HL-60/S4 treated with retinoic acid at 250 ng/mL for 4 days and 3 days (cell line): ENCODE measurements around the gene ZNF319.

Experiments used
- in situ Hi-C: fragments of 300-500 bp; cut with MboI; formaldehyde crosslinking; loops from 2 replicates; pipeline ENCODE4 v1.7.0; 2022; ENCODE audit warnings: low sequenced_read_pairs

The ZNF319 gene

DNA sequence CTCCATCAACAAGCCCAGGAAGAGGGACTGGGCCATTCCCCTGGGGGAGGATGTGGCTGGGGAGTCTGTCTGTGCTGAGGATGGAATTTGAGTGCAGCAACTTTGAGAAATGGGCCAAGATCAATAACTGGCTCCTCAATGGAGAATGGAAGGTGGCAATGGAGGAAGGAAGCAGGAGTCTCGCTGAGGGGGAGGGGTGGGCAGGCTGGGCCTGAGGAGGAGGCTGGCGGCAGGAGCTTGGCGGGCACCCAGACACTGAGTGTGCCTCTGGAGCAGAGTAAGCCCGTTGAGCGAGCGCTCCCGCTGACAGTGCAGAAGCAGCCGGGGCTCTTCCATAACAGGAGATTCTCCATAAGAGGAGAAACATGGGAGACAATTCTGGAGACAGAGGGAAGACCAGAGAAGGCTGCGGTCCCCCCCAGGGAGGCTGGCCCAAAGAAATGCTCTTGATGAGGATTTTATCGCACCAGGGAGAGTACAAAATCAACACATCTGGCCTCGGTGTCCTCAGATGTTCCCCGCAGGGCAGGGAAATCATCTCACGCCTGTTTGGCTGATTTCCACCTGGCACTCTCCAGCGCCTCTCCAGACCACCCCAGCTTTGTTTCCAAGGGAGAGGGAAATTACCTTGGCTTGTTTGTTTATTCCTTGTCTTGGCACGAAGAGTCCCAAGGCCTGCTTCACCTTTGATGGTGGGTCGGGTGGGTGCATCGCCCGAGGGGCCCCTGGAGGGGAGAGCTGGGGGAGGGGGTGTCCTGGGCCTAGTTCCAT, 22.3 kb upstream of the ZNF319 start:
- in situ Hi-C loops: no loop called here

DNA sequence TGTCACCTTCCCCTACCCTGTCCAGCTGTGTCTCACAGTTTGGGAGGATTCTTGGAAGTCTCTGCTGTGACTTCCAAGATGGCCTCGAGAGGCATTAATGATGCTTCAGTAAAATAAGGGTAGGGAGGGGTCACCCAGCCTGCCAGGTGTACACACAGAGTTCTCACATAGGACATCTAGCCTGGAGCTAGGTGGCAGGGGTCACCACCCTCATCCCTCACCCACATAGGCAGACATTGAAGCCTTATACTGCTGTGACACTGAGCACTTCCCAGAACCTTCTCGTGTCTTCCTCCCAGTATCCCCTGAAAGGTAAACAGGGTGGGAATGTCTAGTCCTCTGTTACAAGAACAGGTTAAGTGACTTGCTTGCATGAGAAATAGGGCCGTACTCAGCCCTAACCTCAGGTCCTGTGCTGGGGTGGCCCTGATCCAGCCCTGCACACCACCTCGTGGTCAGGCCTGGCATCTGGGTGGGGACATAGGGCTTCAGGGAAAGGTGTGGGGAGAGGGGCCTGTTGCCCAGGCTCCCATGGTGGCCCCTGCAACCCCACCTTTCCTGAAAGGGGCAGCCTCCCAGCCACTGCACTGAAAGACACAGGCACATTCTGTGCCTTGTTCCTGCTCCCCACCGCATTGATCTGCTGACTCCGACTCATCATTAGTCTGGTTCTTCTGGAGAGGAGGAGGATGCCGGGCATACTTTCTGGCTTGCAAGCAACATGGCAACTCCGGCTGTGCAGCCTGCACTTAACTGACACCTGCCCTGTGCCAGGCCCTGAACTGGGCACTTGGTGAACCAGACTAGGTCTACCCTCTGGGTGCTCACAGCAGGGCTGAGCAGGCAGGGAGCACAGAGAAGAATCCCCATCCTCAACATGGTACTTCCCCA, 21.4 kb upstream of the ZNF319 start:
- in situ Hi-C loops: no loop called here

DNA sequence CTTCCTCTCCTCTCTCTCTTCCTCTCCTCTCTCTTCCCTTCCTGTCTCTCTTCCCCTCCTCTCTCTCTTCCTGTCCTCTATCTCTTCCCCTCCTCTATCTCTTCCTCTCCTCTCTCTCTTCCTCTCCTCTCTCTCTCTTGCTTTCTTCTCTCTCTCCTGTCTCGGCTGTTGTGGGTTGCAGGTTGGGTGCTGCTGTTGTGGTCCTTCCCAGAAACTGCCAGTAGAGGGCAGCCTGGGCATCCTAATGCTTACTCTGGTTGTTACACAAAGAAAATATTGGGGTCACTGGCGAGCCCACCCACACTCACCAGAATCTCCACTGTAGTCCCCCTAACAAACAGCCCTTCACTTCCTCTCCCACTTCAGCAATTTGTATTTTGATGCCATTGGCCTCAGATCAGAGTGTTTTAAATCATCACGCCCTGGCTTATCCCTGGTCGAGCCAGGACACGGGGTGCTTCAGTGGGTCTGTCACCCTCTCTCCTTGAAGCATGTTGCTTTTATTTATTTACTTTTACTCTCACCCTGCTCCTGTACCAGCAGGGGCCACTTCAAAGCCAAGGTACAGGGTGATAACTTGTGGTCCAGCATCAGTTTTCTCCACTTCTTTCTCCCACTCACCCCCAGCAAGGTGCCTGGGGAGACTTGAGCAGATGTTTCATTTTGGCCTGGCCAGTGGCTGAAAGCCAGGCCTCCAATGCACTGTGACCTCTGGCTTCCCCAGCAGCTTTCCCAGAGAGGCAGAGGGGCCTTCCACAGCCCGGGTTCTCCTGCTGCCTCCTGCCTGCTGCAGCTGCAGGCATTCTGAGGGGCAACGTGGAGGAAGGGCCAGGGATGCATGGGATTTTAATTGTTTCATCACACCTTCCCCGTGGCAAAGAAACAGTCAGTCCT, 20.4 kb upstream of the ZNF319 start:
- in situ Hi-C loops: no loop called here

DNA sequence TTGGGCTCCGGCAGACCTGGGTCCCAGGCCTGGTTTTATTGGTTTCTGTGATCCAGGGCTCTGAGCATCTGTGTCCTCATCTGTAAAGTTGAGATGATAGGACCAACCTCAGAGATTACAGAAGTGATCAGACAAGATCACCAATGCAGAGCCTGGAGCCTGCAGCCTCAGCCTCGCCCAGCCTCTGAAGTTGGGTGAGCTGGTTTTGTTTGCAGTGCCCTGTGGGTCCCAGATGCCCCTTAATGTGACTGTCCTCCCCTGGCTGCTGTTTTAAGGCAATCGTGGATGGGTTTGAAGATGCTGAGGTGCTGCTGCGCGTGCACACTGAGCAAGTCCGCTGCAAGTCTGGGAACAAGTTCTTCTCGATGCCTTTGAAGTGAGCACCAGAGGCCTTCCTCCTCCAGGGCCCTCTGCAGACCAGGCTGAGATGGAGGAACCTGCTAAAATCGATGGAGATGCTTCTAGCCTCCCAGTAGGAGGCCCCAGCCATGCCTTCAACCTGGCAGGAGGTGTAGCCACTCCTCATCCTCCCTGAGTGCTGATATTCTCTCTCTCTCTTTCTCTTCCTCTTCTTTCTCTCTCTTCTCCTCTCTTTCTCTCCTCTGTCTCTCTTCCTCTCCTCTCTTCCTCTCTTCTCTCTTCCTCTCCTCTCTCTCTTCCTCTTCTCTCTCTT, 19.5 kb upstream of the ZNF319 start:
- in situ Hi-C loops: no loop called here

DNA sequence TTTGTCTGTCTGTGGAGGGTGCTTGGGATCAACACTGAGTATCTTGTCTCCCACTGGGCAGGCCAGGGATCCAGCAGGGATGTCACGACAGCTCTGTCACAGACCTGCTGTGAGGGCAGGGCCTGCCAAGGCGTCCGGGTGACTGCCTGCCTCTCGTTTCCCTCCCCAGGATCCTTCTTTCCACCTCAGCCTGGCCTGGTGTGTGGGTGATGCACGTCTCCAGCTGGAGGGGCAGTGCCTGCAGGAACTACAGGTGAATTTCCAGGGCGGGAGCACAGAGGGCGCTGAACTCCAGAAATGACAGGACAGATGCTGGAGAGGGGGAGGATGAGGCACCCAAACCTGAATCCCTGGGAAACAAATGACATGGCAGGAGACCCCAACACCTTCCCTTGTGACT, 18.3 kb upstream of the ZNF319 start:
- in situ Hi-C loops: no loop called here

DNA sequence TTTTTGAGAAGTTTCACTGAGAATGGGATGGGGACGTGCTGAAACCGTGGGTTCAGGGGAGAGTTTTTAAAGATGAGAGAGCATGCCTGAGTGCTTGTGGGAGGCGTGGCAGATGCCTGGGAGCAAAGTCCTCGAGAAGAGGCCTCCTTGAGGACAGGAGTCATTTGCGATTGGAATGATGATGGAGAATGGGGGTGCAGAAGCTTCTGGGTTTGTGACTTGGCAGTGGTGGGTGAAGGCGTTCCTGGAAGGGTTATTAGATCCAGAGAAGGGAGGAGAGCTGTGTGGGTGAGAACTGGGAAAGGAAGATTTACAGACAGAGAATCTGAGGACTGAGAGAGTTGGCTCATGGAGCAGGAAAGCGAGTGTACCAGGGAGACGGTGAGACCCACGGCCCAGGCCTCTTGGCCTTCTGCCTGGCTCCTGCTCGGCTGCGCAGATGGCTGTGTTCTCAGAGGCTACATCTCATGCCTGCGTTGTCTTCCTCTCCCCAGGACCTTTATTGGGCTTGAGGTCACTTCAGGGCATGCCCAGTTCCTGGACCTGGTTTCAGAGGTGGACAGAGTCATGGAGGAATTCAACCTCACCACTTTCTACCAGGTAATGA, 16.5 kb upstream of the ZNF319 start:
- in situ Hi-C loops: no loop called here

DNA sequence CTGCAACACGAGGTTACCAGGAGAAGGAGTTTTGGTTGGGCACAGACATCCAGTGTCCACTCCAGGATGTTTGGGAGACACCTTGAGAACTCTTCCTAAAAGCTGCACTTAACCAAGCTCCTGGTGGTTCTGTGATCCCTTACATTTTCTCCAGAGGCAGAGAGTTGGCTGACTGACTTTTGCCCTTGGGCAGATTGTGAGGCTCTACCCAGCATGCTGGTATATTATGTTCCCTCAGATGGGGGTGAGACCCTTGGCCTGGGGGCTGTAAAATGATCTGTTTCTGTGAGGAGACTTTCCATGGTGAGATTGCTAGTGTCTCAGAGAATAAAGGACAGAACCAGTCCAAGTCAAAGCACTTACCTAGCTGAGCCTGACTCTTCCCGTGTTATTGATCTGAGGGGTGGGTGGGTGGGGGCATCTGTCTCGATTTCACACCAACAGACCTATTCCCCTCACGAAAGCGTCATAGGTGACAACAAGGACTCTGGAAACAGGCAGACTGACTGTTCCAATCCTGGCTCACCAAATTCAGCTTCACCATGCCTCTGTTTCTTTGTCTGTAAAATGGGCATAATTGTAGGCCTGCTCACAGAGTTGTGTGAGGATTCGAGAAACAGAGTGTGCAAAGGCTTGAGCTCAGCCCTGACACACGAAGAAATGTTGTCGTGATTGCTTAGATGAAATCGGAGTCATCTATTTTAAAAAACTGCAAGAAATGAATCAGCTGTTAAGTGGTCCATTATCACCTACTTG, 12.9 kb upstream of the ZNF319 start:
- in situ Hi-C loops: no loop called here

DNA sequence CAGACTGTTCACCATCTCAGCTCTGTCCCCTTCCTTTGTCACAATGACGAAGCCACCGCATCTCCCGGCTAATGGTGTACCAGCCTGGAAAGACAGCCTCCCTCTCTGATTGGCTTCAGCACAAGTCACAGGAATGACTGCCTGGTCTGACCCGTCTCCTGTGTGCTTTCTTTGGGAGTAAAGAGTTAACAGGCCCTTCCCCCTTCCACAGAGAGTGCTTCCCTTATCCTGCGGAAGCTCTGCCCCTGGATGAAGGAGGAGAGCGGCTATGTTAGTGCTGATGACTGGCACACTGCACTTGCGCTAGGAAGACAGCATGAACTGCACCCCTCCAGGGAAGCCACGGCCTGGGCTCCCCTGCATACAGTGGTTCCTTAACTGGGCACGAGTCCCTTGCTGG, 12.0 kb upstream of the ZNF319 start:
- in situ Hi-C loops: no loop called here

DNA sequence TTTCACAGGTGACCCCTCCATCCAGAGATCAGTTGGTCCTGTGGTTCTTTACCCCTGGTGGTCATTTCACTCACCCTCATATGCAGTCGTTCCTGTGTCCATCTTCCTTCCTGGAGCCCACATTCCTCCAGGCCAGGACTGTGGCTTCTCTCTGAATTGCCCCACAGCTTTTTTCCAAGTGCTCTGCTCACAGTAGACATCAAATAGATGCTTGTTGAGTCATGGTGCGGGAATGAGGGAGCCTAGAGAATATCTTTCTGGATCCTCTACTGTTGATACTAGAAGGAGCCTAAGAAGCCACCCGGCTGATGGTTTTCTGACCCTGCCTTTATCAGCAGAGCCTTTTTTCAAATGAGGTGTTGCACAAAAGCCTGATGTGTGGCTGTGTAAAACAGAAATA, 11.2 kb upstream of the ZNF319 start:
- in situ Hi-C loops: no loop called here

DNA sequence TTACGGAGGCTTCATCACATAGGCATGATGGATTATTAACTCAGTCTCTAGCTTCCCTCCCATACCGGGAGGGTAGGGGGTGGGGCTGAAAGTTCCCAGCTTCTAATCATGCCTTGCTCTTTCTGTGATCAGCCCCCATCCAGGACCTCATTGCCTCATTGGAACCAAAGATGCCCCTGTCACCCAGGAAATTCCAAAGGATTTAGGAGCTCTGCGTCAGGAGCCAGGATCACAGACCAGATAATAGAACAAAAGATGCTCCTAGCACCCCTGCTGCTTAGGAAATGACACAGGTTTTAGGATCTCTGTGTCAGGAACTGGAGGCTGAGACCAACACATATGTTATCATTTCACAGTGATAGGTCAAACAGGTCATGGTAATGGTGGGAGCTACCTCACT, 10.4 kb upstream of the ZNF319 start:
- in situ Hi-C loops: no loop called here

DNA sequence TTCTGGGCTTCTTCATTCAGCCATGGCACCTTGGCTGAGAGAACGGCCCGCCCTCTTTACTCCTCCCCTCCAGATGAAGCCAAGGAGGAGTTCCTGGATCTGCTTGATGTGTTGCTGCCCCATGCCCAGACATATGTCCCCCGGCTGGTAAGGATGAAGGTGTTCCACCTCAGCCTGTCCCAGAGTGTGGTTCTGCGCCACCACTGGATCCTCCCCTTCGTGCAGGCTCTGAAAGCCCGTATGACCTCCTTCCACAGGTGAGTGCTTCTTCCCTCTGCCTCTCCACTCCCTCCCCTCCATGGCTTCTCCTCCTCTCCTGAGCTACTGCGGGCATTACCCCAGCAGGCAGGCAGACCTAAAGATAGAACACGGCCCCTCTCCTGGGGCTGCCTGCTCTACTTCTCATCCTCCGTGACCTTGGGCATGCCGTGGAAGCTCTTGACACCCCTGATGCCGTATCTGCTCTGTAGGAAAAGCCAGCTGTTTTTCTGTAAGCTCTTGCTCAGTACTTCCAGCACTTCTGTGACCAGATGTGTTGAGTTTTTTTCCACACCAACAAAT, 9.5 kb upstream of the ZNF319 start:
- in situ Hi-C loops: loop anchor here (10.0 kb wide), 1 partner anchor 115 kb away; no protein-coding TSS in a partner anchor

DNA sequence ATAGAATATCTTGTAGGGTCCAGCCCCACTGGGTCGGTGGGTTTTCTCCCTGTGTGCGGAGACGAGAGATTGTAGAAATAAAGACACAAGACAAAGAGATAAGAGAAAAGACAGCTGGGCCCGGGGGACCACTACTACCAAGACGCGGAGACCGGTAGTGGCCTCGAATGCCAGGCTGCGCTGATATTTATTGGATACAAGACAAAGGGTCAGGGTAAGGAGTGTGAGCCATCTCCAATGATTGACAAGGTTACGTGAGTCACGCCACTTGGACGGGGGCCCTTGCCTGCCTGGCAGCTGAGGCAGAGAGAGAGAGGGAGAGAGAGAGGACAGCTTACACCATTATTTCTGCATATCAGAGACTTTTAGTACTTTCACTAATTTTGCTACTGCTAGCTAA, 4.3 kb upstream of the ZNF319 start:
- in situ Hi-C loops: loop anchor here (10.0 kb wide), 1 partner anchor 110 kb away; no protein-coding TSS in a partner anchor

DNA sequence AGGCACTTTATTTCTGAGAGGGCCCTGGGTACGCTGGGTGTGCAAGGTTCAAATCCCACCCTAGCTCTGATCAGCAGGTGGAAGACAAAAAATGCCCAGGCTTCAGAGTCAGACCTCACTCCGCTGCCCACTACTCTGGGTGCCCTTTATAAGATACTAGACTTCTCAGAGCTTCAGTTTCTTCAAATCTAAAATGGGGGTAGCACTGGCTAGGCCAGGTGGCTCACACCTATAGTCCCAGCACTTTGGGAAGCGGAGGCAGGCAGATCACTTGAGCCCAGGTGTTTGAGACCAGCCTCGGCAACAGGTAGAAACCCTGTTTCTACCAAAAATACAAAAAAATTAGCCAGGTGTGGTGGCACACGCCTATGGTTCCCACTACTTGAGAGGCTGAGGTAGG, 2.5 kb upstream of the ZNF319 start:
- in situ Hi-C loops: loop anchor here (10.0 kb wide), 1 partner anchor 108 kb away; no protein-coding TSS in a partner anchor

DNA sequence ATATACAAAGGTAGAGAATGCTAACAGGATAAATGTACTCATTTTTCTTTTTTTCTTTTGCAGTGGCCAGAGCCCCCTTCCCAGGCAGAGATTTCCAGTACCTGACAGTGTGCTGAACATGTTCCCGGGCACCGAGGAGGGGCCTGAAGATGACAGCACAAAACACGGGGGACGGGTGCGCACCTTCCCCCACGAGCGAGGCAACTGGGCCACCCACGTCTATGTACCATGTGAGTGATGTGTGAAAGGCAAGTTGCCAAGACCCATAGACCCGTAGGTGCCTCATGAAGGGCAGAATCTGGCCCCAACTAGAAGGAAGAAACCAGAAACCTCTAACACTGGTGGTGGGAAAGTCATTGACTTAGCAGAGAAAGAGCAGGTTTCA, 1.9 kb upstream of the ZNF319 start:
- in situ Hi-C loops: loop anchor here (10.0 kb wide), 1 partner anchor 108 kb away; no protein-coding TSS in a partner anchor

DNA sequence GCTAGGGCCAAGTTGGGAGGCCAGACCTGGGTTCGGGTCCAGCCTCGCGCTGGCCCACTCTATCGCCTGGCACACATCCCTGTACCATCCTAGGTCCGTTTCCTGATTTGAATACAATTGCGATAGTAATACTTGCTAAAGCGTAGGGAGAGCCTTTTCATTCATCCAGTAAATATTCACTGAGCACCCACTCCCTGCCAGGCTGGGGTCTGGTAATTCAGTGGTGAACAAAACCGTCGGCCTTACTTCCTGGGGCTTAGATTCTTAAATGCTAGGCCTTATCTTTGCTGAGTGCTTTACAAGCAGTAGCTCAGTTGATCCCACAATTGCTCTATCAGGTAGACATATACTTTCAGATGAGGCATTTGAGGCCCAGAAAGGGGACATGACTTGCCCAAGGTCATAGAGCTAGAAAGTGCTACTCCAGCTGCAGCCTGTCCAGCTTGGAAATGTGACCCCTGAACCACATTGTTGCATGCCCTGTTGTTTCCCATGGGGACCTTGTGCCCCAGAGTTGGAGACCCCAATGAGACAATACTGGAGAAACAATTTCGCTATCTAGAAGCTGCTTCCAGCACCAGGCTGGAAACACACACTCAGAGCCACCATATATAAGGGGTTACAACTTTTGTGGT, 1.4 kb upstream of the ZNF319 start:
- in situ Hi-C loops: loop anchor here (10.0 kb wide), 1 partner anchor 107 kb away; no protein-coding TSS in a partner anchor

DNA sequence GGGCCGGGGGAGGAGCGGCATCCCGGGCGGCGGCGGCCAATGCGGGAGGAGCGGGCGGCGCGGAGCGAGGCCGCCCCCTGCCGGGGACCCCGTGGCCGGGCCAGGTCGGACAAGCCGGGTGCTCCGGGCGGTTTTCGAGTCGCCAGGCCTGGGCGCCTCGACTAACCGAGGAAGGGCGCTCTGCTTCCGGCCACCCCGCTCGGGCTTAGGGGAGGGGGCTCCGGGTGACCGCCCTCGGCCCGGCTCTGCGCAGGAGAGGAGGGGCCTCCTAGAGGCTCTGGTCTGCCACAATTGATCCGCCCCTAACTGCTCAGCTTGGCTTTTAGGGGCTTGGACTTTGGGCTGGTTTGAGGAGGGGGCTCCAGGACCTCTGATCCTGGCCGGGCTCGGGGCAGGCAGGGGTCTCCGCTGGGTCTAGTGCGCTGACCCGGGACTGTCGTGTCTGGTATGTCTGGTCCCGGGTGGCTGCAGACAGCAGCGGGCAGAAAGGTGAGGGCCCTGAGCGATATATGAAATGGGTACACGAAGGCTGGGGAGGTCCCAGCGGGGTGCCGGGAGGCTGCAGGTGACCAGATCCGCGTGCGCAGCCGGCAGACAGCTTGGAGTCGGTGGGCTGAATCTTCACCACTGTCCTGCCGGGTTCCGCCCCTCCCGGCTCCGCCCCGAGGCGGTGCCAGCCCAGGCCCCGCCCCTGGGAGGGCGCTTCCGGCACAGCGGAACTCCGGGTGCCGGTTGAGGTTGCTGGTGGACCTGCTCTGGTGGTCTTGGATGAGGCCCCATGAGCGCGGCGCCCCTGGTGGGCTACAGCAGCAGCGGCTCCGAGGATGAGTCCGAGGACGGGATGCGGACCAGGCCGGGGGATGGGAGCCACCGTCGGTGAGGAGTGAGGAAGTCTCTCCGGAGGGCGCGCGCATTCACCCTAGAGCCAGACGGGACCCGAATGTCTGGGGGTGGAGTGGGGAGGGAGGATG, 519 bp upstream of the ZNF319 start, which contains the start of gene USB1:
TSS of gene USB1 (plus strand) at position 702 of the 971 bp plus-strand sequence. CDS start at position 779, 77 bp downstream.
- in situ Hi-C loops: loop anchor here (10.0 kb wide), 1 partner anchor 106 kb away; no protein-coding TSS in a partner anchor

DNA sequence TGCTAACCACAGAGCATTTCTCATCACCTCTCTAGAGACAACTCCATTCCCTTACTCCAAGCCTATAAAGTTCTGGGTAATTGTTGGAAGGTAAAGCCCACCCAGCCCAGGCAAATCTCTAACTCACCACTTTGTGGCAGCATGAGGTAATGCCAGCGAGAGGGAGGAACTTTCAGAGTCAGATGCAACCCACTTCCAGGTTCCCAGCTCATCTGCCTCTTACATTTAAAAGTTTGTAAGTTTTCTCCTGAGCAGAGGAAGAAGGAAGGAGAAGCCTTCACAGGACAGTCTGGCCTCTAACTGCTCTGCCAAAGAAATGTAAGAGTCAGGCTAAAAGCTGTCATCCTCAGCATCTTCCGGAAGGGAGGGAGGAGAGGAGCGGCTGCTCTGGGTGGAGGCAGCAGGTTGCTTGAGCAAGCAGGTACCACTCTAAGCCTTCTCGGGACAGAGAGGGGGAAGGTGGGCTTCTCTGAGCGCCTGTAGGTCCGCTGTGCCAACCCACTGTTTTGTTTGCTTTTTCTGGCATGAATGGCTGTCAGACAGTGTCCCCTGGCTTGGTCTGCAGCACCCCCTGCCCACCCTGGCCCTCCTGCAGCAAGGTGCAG, 1.0 kb downstream of the ZNF319 start:
- in situ Hi-C loops: no loop called here
